ENCODE data around the gene SDHA.

- TF ChIP-seq CTCF (IDR thresholded peaks at IDR 0.05; ENCODE audit: poor library complexity, severe bottlenecking) (no peak), MXI1 (conservative IDR thresholded peaks at IDR 0.05; ENCODE audit: poor library complexity, severe bottlenecking) (no peak), POLR2AphosphoS5 (IDR thresholded peaks at IDR 0.05) (no peak), REST (IDR thresholded peaks at IDR 0.05; ENCODE audit: borderline replicate concordance) (no peak), EZH2 (IDR thresholded peaks at IDR 0.05; ENCODE audit: borderline replicate concordance, insufficient read depth, low read length, poor library complexity, severe bottlenecking) (no peak), SMC3 (conservative IDR thresholded peaks at IDR 0.05; ENCODE audit: poor library complexity) (no peak), TAF1 (IDR thresholded peaks at IDR 0.05; ENCODE audit: low read depth) (no peak), RAD21 (conservative IDR thresholded peaks at IDR 0.05) (no peak), EP300 (conservative IDR thresholded peaks at IDR 0.05; ENCODE audit: poor library complexity, severe bottlenecking) (no peak)
Measured at GRCh38 chr5:194102-194501, 24.0 kb upstream of the SDHA start.

All from neural cell (in vitro differentiated cells).